ENCODE results near the gene REC114.

The REC114 gene

DNA sequence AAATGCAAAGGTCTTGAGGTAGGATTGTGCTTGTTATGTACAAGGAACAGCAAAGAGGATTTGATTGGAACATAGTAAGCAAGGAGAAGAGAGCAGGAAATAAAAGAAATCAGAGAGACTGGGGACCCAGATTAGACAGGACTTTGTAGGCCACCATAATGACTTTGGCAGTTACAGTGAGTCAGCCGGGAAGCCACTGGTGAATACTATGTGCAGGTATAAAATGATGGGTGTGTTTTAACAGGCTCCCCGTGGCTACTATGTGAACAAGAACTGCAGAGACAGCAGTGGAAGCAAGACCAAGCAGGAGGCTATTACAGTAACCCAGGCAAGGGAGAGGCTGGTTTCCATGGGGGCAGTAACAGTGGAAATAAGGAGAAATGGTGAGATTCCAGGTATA, 135.1 kb downstream of the REC114 start:
- TF ChIP-seq, protein P1, sequence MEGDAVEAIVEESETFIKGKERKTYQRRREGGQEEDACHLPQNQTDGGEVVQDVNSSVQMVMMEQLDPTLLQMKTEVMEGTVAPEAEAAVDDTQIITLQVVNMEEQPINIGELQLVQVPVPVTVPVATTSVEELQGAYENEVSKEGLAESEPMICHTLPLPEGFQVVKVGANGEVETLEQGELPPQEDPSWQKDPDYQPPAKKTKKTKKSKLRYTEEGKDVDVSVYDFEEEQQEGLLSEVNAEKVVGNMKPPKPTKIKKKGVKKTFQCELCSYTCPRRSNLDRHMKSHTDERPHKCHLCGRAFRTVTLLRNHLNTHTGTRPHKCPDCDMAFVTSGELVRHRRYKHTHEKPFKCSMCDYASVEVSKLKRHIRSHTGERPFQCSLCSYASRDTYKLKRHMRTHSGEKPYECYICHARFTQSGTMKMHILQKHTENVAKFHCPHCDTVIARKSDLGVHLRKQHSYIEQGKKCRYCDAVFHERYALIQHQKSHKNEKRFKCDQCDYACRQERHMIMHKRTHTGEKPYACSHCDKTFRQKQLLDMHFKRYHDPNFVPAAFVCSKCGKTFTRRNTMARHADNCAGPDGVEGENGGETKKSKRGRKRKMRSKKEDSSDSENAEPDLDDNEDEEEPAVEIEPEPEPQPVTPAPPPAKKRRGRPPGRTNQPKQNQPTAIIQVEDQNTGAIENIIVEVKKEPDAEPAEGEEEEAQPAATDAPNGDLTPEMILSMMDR (IDR thresholded peaks at IDR 0.05; ENCODE audit: low read depth, low read length) = no peak

DNA sequence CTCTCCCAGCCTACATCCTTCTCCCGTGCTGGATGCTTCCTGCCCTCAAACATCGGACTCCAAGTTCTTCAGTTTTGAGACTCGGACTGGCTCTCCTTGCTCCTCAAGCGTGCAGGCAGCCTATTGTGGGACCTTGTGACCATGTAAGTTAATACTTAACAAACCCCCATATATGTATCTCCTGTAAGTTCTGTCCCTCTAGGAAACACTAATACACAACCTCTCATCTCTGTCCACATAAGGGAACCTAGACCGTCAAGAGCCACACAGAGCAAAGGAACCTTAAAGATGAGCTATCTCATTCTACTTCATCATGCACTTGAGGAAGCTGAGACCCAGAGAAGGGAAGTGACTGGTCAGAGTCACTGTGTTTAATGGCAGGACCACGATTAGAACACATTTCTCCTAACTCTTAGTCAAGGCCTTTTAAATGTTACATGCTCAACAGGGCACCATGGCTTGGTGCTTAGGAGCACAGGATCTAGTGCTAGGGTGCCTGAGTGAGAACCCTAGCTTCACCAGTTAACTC, 140.0 kb downstream of the REC114 start:
- TF ChIP-seq, protein P1 (IDR thresholded peaks at IDR 0.05; ENCODE audit: low read depth, low read length) = no peak
- H3K4me3 ChIP-seq (replicated peaks in 1 of 2; ENCODE audit: low read depth in 2 of 2, low read length in 2 of 2) = no peak overlapping the region
- DNase-seq (ENCODE audit: low read depth in 2 of 2) = no peak

More for the DNA sequence above, 135.1 kb downstream of the REC114 start:
- H3K4me3 ChIP-seq (replicated peaks in 1 of 2; ENCODE audit: low read depth in 2 of 2, low read length in 2 of 2) = no peak overlapping the region
- no peak for DNase-seq (ENCODE audit: low read depth in 2 of 2)

DNA sequence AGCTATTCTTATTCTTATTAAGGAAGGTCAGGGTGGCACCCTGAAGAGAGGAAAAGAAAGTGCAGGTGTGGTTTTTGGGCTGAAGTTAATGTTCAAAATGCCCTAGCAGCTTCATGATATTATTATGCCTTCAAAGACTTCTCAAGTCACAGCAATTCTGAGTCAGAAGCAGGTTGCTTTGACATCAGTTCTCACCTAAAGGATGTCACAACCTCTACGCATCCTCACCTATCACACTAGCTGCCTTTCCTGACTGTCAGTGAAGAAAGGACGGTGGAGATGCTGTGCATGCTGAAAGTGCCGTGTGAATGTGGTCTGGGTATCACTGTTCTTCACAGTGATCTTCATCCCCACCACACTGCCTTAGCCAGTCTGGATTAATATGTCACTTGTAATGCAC, 140.6 kb downstream of the REC114 start:
- no peak overlapping the region for H3K4me3 ChIP-seq (replicated peaks in 1 of 2; ENCODE audit: low read depth in 2 of 2, low read length in 2 of 2)
- TF ChIP-seq, protein P1 (IDR thresholded peaks at IDR 0.05; ENCODE audit: low read depth, low read length) = no peak
- DNase-seq (ENCODE audit: low read depth in 2 of 2) = no peak

DNA sequence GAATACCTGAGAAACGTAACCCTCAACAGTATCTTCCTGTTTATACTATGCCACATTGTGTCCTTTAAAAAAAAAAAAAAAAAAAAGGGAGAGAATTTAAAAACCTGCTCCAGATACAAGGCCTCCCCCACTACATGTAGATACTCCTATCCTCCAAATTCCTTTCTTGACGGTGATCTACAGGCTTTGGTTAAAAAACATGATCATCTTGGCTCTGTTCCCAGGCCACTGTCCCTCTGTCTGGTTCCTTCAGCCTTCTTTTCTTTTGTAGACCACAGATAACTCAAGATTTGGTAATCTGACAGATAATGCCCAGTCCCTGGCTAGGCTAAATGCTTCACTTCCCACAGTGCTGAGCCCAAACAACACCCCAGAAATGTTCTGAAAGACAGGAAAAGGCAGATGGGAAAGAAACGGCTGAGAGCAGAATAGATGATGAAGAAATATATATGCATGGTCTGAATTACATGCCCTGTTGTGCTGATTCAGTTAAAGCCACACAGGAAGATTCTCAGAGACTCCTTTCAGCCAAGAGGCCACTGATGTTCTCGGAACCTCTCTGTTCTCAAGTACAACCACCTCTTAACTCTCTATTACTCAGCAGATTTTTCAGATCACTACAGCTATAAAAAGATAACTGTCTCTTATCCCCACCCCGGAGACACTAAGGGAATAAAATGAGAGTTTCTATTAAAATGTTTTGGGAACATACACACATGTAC, 141.9 kb downstream of the REC114 start:
- DNase-seq (ENCODE audit: low read depth in 2 of 2) = peak in 1 of 2 donors; percentile 30
- TF ChIP-seq, protein P1 (IDR thresholded peaks at IDR 0.05; ENCODE audit: low read depth, low read length) = no peak
- H3K4me3 ChIP-seq (replicated peaks in 1 of 2; ENCODE audit: low read depth in 2 of 2, low read length in 2 of 2) = no peak overlapping the region

DNA sequence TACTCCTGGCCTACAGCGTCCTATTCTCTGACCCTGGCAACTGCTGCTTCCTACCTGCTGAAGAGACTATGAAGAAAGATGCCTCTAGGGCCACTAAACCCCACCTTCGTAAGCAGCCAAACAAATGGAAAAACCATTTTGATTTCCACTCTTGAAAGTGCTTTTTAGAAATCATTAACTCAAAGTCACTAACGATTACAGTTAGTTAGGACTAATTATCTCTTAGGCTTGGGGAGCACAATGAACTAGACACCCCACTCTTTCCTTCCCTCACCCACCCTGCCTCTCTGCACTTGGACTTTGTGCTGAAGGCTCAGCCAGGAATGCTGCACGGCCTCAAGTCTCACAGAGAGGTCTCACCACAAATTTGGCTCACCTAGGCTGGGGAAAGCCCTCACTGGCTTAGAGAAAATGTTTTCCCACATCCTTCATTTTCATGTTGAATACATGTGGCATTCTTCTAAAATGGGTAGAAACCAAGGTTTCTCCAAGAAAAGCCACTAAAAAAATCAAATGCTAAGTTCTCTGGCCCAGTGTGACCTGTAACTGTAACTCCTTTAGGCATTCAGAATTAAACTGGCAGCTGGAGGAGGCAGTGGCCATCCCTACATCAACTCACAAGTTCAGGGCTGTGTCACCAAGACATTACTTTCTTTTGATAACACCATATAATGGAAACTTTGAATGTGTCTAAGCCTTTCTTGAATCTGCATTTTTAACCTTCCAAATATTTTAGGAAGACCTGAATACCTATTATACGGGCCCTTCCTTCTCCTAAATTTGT, 143.1 kb downstream of the REC114 start:
- TF ChIP-seq, protein P1 (IDR thresholded peaks at IDR 0.05; ENCODE audit: low read depth, low read length) = no peak
- no peak for DNase-seq (ENCODE audit: low read depth in 2 of 2)
- H3K4me3 ChIP-seq (replicated peaks in 1 of 2; ENCODE audit: low read depth in 2 of 2, low read length in 2 of 2) = no peak overlapping the region

DNA sequence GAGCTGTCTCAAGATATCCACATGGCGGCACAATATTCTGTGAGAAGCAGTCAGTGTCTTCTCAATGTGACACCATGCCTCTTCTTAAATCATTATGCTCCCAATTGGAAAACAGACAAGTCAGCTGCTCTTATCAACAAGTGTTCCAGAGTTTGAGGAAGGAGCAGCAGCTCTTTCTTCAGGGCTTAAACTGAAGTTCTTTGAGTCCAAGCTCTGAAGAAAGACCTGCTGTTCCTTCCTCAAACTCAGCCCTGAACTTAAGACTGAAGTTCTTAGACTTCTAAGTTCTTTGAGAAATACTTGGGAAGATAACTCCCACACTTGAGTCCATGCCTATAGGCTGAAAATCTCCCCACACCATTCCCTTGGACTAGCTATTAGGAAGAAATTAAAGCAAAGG, 146.8 kb downstream of the REC114 start:
- no peak for DNase-seq (ENCODE audit: low read depth in 2 of 2)
- TF ChIP-seq, protein P1 (IDR thresholded peaks at IDR 0.05; ENCODE audit: low read depth, low read length) = no peak

More for the DNA sequence above, 146.8 kb downstream of the REC114 start:
- no peak overlapping the region for H3K4me3 ChIP-seq (replicated peaks in 1 of 2; ENCODE audit: low read depth in 2 of 2, low read length in 2 of 2)
